Right lobe of liver (tissue), 6 donors: ENCODE data around the gene EXOC2. TPM values are rescaled to one million over a fixed set of nuclear protein-coding genes. Genes with fewer than 3 reads are reported as not detected.

ENCODE experiments used
- ATAC-seq, 4 donors: fragments of 200-7000 bp; cut with Tn5 transposase; one replicate each; pipeline ENCODE4 v1.9.1; 2020; ENCODE audit warnings: mild to moderate bottlenecking in 4 of 4, moderate library complexity in 4 of 4
- DNase-seq, 3 donors: peaks; one replicate each; pipeline ENCODE4 v3.0.0-alpha.2; 2020
- H3K27ac ChIP-seq, 3 donors: fragments of 200-600 bp; one replicate each; pipeline ENCODE4 v1.8.0; 2022
- H3K27me3 ChIP-seq, 2 donors: fragments of 200-600 bp; one replicate each; pipeline ENCODE4 v1.8.0; 2022
- H3K36me3 ChIP-seq, 4 donors: fragments of 200-600 bp; sonication (generic) in 1 of 4; one replicate each; pipeline versions ENCODE4 v1.5.1 to v1.8.0; 2017 to 2022; ENCODE audit warnings: control low read depth in 1 of 4
- H3K4me1 ChIP-seq, 4 donors: fragments of 200-600 bp; sonication (generic) in 1 of 4; one replicate each; pipeline versions ENCODE4 v1.5.1 to v1.8.0; 2017 to 2022; ENCODE audit warnings: control low read depth in 1 of 4
- H3K4me3 ChIP-seq, 3 donors: fragments of 200-600 bp; one replicate each; pipeline ENCODE4 v1.8.0; 2022
- H3K9me3 ChIP-seq, 4 donors: fragments of 200-600 bp; sonication (generic) in 1 of 4; one replicate each; pipeline versions ENCODE4 v1.5.1 to v1.8.0; 2017 to 2022; ENCODE audit warnings: control low read depth in 1 of 4
- CTCF ChIP-seq, 4 donors: fragments of 200-600 bp in 3 of 4; fragments of 450-650 bp in 1 of 4; IDR thresholded peaks; one replicate each; pipeline versions ENCODE4 v1.5.1 to v1.8.0; 2016 to 2022; ENCODE audit warnings: antibody characterized with exemption in 4 of 4, mild to moderate bottlenecking in 2 of 4
- POLR2A ChIP-seq: fragments of 450-650 bp; IDR thresholded peaks from one replicate; pipeline ENCODE4 v1.6.1; 2017; ENCODE audit warnings: antibody characterized with exemption, mild to moderate bottlenecking
- WGBS: methylation state at CpG from one replicate; pipeline ENCODE4 v1.1.6; 2018; ENCODE audit warnings: low coverage, low lambda C conversion rate; ENCODE audit not compliant: insufficient coverage; ENCODE audit errors: missing lambda C conversion rate; 5-methylcytosine and 5-hydroxymethylcytosine counted together
- intact Hi-C, 2 donors: fragments of 100-400 bp; cut with DNase I; formaldehyde crosslinking; loops; one replicate each; pipeline versions ENCODE4 v1.11.2 to v1.14.1; 2022
- total RNA-seq, 6 experiments: library from RNA; depleted of rRNA in 2 of 6; stranded (reverse); fragments of >200 nt in 2 of 6; fragmentation: NEBNext Ultra II Directional in 3 of 6; extraction: Animal tissue kit (Norgen Biotek cat#: 25700) in 3 of 6; gene quantifications; one replicate each; pipeline versions ENCODE4 v1.1.0 to v1.2.4, GENCODE V29; 2016 to 2023
- donor health status: DM: no; HTN: yes; CAD: no.
- donor health status: DM: no; HTN: no; CAD: no.
- donor health status: DM: no; HTN: no; CAD: no.
- donor health status: DM: no; HTN: yes; CAD: no.
- donor health status: DM: no; HTN: yes; CAD: no.

EXOC2 gene
- total RNA-seq, 6 experiments from 2014 or later, result 7.1 to 12.8 (median 10.5) TPM

GRCh38 chr6:678520-678919, 14.4 kb downstream of the EXOC2 start:
- H3K27ac ChIP-seq, result no peak overlapping the region
- intact Hi-C loops, result no loop called here

GRCh38 chr6:677919-678318, 15.0 kb downstream of the EXOC2 start:
- no peak for TF ChIP-seq POLR2A
- TF ChIP-seq CTCF (IDR thresholded peaks at IDR 0.05), result no peak

More at GRCh38 chr6:678520-678919, 14.4 kb downstream of the EXOC2 start:
- Histone ChIP-seq H3K4me3 (no peak overlapping the region), H3K4me1 (peaks cover 0 to 2% (median 0%) of the 10 kb centered on the region in 4 donors), H3K27me3 (no peaks in the 10 kb centered on the region), H3K36me3 (no peaks in the 10 kb centered on the region), H3K9me3 (no peaks in the 10 kb centered on the region)
- TF ChIP-seq POLR2A, result no peak
- TF ChIP-seq CTCF (IDR thresholded peaks at IDR 0.05), result no peak
- 79% methylated on average over 3 of the region's 3 CpGs for WGBS
- DNase-seq (no peak), ATAC-seq (no peak)

GRCh38 chr6:674956-675355, 18.0 kb downstream of the EXOC2 start:
- Histone ChIP-seq H3K4me1 (peaks cover 0 to 2% (median 0%) of the 10 kb centered on the region in 4 donors), H3K36me3 (no peaks in the 10 kb centered on the region), H3K27me3 (no peaks in the 10 kb centered on the region), H3K9me3 (no peaks in the 10 kb centered on the region), H3K4me3 (no peak overlapping the region), H3K27ac (no peak overlapping the region)
- WGBS, result 53% methylated on average over 3 of the region's 3 CpGs
- intact Hi-C loops, result no loop called here
- DNase-seq (no peak), ATAC-seq (no peak)
- TF ChIP-seq CTCF (IDR thresholded peaks at IDR 0.05) (no peak), POLR2A (no peak)

More at GRCh38 chr6:677919-678318, 15.0 kb downstream of the EXOC2 start:
- ATAC-seq (no peak), DNase-seq (no peak)
- Histone ChIP-seq H3K27ac (no peak overlapping the region), H3K27me3 (no peaks in the 10 kb centered on the region), H3K36me3 (no peaks in the 10 kb centered on the region), H3K4me3 (no peak overlapping the region), H3K9me3 (no peaks in the 10 kb centered on the region), H3K4me1 (peaks cover 0 to 2% (median 0%) of the 10 kb centered on the region in 4 donors)
- intact Hi-C loops, result no loop called here
- WGBS, result 85% methylated on average over 4 of the region's 4 CpGs

GRCh38 chr6:674406-674805, 18.5 kb downstream of the EXOC2 start:
- intact Hi-C loops, result no loop called here
- no peaks in the 10 kb centered on the region for H3K27me3 ChIP-seq
- ATAC-seq (no peak), DNase-seq (no peak)
- H3K9me3 ChIP-seq, result no peaks in the 10 kb centered on the region
- no peaks in the 10 kb centered on the region for H3K36me3 ChIP-seq
- TF ChIP-seq CTCF (IDR thresholded peaks at IDR 0.05) (no peak), POLR2A (no peak)
- H3K27ac ChIP-seq, result no peak overlapping the region
- H3K4me1 ChIP-seq, result peaks cover 0 to 2% (median 0%) of the 10 kb centered on the region in 4 donors
- no peak overlapping the region for H3K4me3 ChIP-seq
